Neural cell (in vitro differentiated cells): Measurements from ENCODE around the gene IGFL2. TPM values are rescaled to one million over a fixed set of nuclear protein-coding genes. Genes with fewer than 3 reads are reported as not detected.

Source experiments
- H2AFZ ChIP-seq: fragments of 200-600, 300-800 bp; sonication (generic), shearing (Covaris generic); 2 replicates; pipeline ENCODE4 v1.6.0; 2014; ENCODE audit warnings: low read depth, mild to moderate bottlenecking, antibody characterized with exemption, low read length, moderate library complexity
- H3F3A ChIP-seq: fragments of 200-600 bp; shearing (Covaris generic); 2 replicates; pipeline ENCODE4 v1.6.1; 2016; ENCODE audit warnings: mild to moderate bottlenecking, moderate library complexity, mixed read lengths, antibody characterized with exemption, low read length; ENCODE audit not compliant: insufficient read depth, poor library complexity, severe bottlenecking
- H3K27ac ChIP-seq: fragments of 200-600, 300-800 bp; sonication (generic), shearing (Covaris generic); 2 replicates; pipeline ENCODE4 v1.5.1; 2014; ENCODE audit warnings: mild to moderate bottlenecking, low read length, moderate library complexity
- H3K27me3 ChIP-seq: fragments of 300-800, 200-600 bp; sonication (generic), shearing (Covaris generic); 2 replicates; pipeline ENCODE4 v1.6.0; 2014; ENCODE audit warnings: mild to moderate bottlenecking, low read depth, low read length, moderate library complexity; ENCODE audit not compliant: insufficient read depth
- H3K36me3 ChIP-seq: fragments of 300-800, 200-600 bp; sonication (generic), shearing (Covaris generic); 2 replicates; pipeline ENCODE4 v1.5.1; 2014; ENCODE audit warnings: mild to moderate bottlenecking, antibody characterized with exemption, low read length, moderate library complexity; ENCODE audit not compliant: insufficient read depth
- H3K4me2 ChIP-seq: fragments of 300-800, 200-600 bp; sonication (generic), shearing (Covaris generic); 2 replicates; pipeline ENCODE4 v1.6.0; 2014; ENCODE audit warnings: mild to moderate bottlenecking, low read length
- H3K4me3 ChIP-seq: fragments of 300-800, 200-600 bp; sonication (generic), shearing (Covaris generic); 2 replicates; pipeline ENCODE4 v1.5.1; 2014; ENCODE audit warnings: mild to moderate bottlenecking, low read length, moderate library complexity
- H3K79me2 ChIP-seq: fragments of 200-600 bp; shearing (Covaris generic); replicated peaks from 2 replicates; pipeline ENCODE4 v1.6.0; 2014; ENCODE audit warnings: mild to moderate bottlenecking, low read length, moderate library complexity; ENCODE audit not compliant: insufficient read depth
- H3K9ac ChIP-seq: fragments of 300-800, 200-600 bp; sonication (generic), shearing (Covaris generic); 2 replicates; pipeline ENCODE4 v1.6.1; 2016; ENCODE audit warnings: mild to moderate bottlenecking, low read length, mixed read lengths
- H3K9me2 ChIP-seq: fragments of 200-600 bp; shearing (Covaris generic); 2 replicates; pipeline ENCODE4 v1.6.1; 2016; ENCODE audit warnings: mild to moderate bottlenecking, low read length, mixed read lengths; ENCODE audit not compliant: insufficient read depth
- H3K9me3 ChIP-seq: fragments of 200-600, 300-800 bp; sonication (generic), shearing (Covaris generic); 2 replicates; pipeline ENCODE4 v1.6.1; 2016; ENCODE audit warnings: mild to moderate bottlenecking, mixed run types, low read length, moderate library complexity, mixed read lengths
- H4K20me1 ChIP-seq: fragments of 200-600 bp; shearing (Covaris generic); 2 replicates; pipeline ENCODE4 v1.6.1; 2016; ENCODE audit warnings: mild to moderate bottlenecking, mixed run types; ENCODE audit not compliant: insufficient read depth
- CTCF ChIP-seq: fragments of 450-650 bp; IDR thresholded peaks from 2 replicates; pipeline ENCODE4 v1.5.1; 2014; ENCODE audit warnings: antibody characterized with exemption, mild to moderate bottlenecking, moderate library complexity; ENCODE audit not compliant: poor library complexity, severe bottlenecking
- EP300 ChIP-seq: fragments of 450-650 bp; conservative IDR thresholded peaks from 2 replicates; pipeline ENCODE4 v1.6.1; 2014; ENCODE audit warnings: antibody characterized with exemption, mild to moderate bottlenecking, moderate library complexity; ENCODE audit not compliant: poor library complexity, severe bottlenecking
- EZH2 ChIP-seq: fragments of 200-600, 300-800 bp; shearing (Covaris generic), sonication (generic); IDR thresholded peaks from 2 replicates; pipeline ENCODE4 v1.6.1; 2014; ENCODE audit warnings: antibody characterized with exemption, low read length, borderline replicate concordance, mild to moderate bottlenecking; ENCODE audit not compliant: insufficient read depth, poor library complexity, severe bottlenecking
- MXI1 ChIP-seq: fragments of 450-650 bp; conservative IDR thresholded peaks from 2 replicates; pipeline ENCODE4 v1.6.1; 2014; ENCODE audit warnings: antibody characterized with exemption, mild to moderate bottlenecking; ENCODE audit not compliant: poor library complexity, severe bottlenecking
- POLR2AphosphoS5 ChIP-seq: IDR thresholded peaks from 2 replicates; pipeline ENCODE4 v1.6.1; 2012
- RAD21 ChIP-seq: fragments of 450-650 bp; conservative IDR thresholded peaks from 2 replicates; pipeline ENCODE4 v1.6.1; 2014; ENCODE audit warnings: antibody characterized with exemption, mild to moderate bottlenecking, moderate library complexity
- SMC3 ChIP-seq: fragments of 450-650 bp; conservative IDR thresholded peaks from 2 replicates; pipeline ENCODE4 v1.6.1; 2014; ENCODE audit warnings: antibody characterized with exemption, mild to moderate bottlenecking, moderate library complexity; ENCODE audit not compliant: poor library complexity
- TAF1 ChIP-seq: IDR thresholded peaks from 2 replicates; pipeline ENCODE4 v1.6.1; 2012; ENCODE audit warnings: low read depth
- polyA plus RNA-seq: library from polyadenylated mRNA; depleted of rRNA; stranded (reverse); fragments of >200 nt; gene quantifications from 2 replicates; pipeline ENCODE4 v1.2.3, GENCODE V29; 2014
- TF ChIP-seq, protein P1 (sequence below): IDR thresholded peaks from 2 replicates; pipeline ENCODE4 v1.6.1; 2012; ENCODE audit warnings: borderline replicate concordance

The IGFL2 gene
- polyA plus RNA-seq, 1 donor from 2014 or later: not detected

DNA sequence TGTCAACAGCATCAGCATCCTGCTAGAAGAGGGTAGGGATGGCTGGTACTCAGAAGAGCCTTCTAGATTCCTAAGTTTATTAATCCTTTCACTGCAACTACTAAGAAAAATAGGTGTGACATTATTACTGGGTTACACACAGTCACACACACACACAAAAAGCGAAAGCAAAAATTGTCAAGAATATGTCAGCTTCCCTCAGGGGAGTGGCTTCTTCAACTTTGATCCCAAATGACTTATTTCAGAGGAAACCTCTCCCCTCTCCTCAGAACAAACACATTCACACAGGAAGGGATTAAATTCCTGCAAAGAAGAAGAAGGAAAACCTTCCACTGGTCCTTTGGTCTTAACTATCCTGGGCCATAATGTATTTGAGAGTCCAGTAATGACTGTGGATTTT lies 61.4 kb downstream of the IGFL2 start:
- H3F3A ChIP-seq: no peaks in the 10 kb centered on the region
- H3K9ac ChIP-seq: no peak overlapping the region
- H3K4me3 ChIP-seq: no peak overlapping the region
- no peak overlapping the region for H3K27ac ChIP-seq
- H4K20me1 ChIP-seq: no peaks in the 10 kb centered on the region
- no peaks in the 10 kb centered on the region for H3K79me2 ChIP-seq
- no peaks in the 10 kb centered on the region for H3K36me3 ChIP-seq
- H3K27me3 ChIP-seq: no peaks in the 10 kb centered on the region
- no peaks in the 10 kb centered on the region for H3K9me3 ChIP-seq
- no peak overlapping the region for H3K4me2 ChIP-seq
- H2AFZ ChIP-seq: no peak overlapping the region
- no peaks in the 10 kb centered on the region for H3K9me2 ChIP-seq
- no peak for TF ChIP-seq MXI1

- Histone ChIP-seq H3K4me2 (no peak overlapping the region), H3K36me3 (no peaks in the 10 kb centered on the region), H3K79me2 (no peaks in the 10 kb centered on the region), H3K9ac (no peak overlapping the region), H2AFZ (no peak overlapping the region), H4K20me1 (no peaks in the 10 kb centered on the region), H3F3A (no peaks in the 10 kb centered on the region), H3K9me2 (no peaks in the 10 kb centered on the region), H3K27me3 (no peaks in the 10 kb centered on the region), H3K9me3 (no peaks in the 10 kb centered on the region), H3K27ac (no peak overlapping the region), H3K4me3 (no peak overlapping the region)
- no peak for TF ChIP-seq POLR2AphosphoS5
- TF ChIP-seq, protein P1, sequence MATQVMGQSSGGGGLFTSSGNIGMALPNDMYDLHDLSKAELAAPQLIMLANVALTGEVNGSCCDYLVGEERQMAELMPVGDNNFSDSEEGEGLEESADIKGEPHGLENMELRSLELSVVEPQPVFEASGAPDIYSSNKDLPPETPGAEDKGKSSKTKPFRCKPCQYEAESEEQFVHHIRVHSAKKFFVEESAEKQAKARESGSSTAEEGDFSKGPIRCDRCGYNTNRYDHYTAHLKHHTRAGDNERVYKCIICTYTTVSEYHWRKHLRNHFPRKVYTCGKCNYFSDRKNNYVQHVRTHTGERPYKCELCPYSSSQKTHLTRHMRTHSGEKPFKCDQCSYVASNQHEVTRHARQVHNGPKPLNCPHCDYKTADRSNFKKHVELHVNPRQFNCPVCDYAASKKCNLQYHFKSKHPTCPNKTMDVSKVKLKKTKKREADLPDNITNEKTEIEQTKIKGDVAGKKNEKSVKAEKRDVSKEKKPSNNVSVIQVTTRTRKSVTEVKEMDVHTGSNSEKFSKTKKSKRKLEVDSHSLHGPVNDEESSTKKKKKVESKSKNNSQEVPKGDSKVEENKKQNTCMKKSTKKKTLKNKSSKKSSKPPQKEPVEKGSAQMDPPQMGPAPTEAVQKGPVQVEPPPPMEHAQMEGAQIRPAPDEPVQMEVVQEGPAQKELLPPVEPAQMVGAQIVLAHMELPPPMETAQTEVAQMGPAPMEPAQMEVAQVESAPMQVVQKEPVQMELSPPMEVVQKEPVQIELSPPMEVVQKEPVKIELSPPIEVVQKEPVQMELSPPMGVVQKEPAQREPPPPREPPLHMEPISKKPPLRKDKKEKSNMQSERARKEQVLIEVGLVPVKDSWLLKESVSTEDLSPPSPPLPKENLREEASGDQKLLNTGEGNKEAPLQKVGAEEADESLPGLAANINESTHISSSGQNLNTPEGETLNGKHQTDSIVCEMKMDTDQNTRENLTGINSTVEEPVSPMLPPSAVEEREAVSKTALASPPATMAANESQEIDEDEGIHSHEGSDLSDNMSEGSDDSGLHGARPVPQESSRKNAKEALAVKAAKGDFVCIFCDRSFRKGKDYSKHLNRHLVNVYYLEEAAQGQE: no peak
- no peak for TF ChIP-seq TAF1
- no peak for TF ChIP-seq EP300
- no peak for TF ChIP-seq CTCF
- TF ChIP-seq EZH2: no peak
- no peak for TF ChIP-seq MXI1
- TF ChIP-seq RAD21: no peak
- no peak for TF ChIP-seq SMC3
Measured at GRCh38 chr19:46210669-46211068, 62.6 kb downstream of the IGFL2 start.

Other genes with a start within 250 kb of the IGFL2 start
- gene MYPOP, start 245.6 kb upstream of the IGFL2 start, polyA plus RNA-seq: 0.90 and 2.3 TPM in 2 replicates
- gene NANOS2, start 233.5 kb upstream of the IGFL2 start, polyA plus RNA-seq: 0.18 and 0.64 TPM in 2 replicates
- gene NOVA2, start 174.4 kb upstream of the IGFL2 start, polyA plus RNA-seq: 7.6 and 9.3 TPM in 2 replicates
- 0.82 and 1.4 TPM in 2 replicates for gene CCDC61, start 152.8 kb upstream of the IGFL2 start, polyA plus RNA-seq
- gene PGLYRP1, start 125.2 kb upstream of the IGFL2 start, polyA plus RNA-seq: not detected in 2 replicates
- gene IGFL4, start 107.2 kb upstream of the IGFL2 start, polyA plus RNA-seq: 4.4 and 5.2 TPM in 2 replicates
- not detected in 2 replicates for gene IGFL3, start 23.6 kb upstream of the IGFL2 start, polyA plus RNA-seq
- gene IGFL1, start 81.5 kb downstream of the IGFL2 start, polyA plus RNA-seq: not detected in 2 replicates
- 2.0 and 2.1 TPM in 2 replicates for gene HIF3A, start 148.8 kb downstream of the IGFL2 start, polyA plus RNA-seq
- gene PPP5C, start 198.8 kb downstream of the IGFL2 start, polyA plus RNA-seq: 99.3 and 120 TPM in 2 replicates